ENCODE measurements around the gene PPP1R9B. TPM values are rescaled to one million over a fixed set of nuclear protein-coding genes. Genes with fewer than 3 reads are reported as not detected.

Gene PPP1R9B
- total and polyA plus RNA-seq, 8 donors, result 13.5 to 34.6 (median 17.7) TPM

- FAIRE-seq (no peak), DNase-seq (peak in 1 of 6 donors; percentile 41), ATAC-seq (peak in 1 of 4 donors; percentile 29)
- Histone ChIP-seq H3K4me1 (no peaks in the 10 kb centered on the region), H3K27me3 (no peaks in the 10 kb centered on the region), H3K36me3 (peaks cover 0 to 25% (median 21%) of the 10 kb centered on the region in 3 donors), H3K4me3 (no peak overlapping the region), H3K9me3 (no peaks in the 10 kb centered on the region), H3K27ac (no peak overlapping the region)
- no peak for TF ChIP-seq CTCF (IDR thresholded peaks at IDR 0.05)
- WGBS, 2 donors, result 85 to 88% methylated on average over 16 of the region's 16 CpGs
- intact Hi-C loops (cut with DNase I), result no loop called here
Measured at GRCh38 chr17:50135316-50136095, 15.0 kb downstream of the PPP1R9B start.

GRCh38 chr17:50134206-50135110 is 16.0 kb downstream of the PPP1R9B start:
- Histone ChIP-seq H3K4me3 (no peak overlapping the region), H3K27me3 (peaks cover 0 to 2% (median 0%) of the 10 kb centered on the region in 4 donors), H3K4me1 (peaks cover 0 to 3% (median 0%) of the 10 kb centered on the region in 3 donors), H3K9me3 (no peaks in the 10 kb centered on the region), H3K36me3 (peaks cover 0 to 23% (median 19%) of the 10 kb centered on the region in 3 donors), H3K27ac (no peak overlapping the region)
- no peak for ATAC-seq
- no peak for FAIRE-seq
- intact Hi-C loops (cut with DNase I), result no loop called here
- WGBS, 2 donors, result 82 to 87% methylated on average over 16 of the region's 16 CpGs
- DNase-seq, result no peak
- TF ChIP-seq CTCF (IDR thresholded peaks at IDR 0.05), result no peak

GRCh38 chr17:50133769-50134099 is 16.7 kb downstream of the PPP1R9B start:
- TF ChIP-seq CTCF (IDR thresholded peaks at IDR 0.05), result no peak
- intact Hi-C loops (cut with DNase I), result no loop called here
- Histone ChIP-seq H3K36me3 (peaks cover 0 to 15% (median 12%) of the 10 kb centered on the region in 3 donors), H3K27me3 (peaks cover 0 to 8% (median 0%) of the 10 kb centered on the region in 4 donors), H3K4me1 (peaks cover 0 to 3% (median 2%) of the 10 kb centered on the region in 3 donors), H3K4me3 (no peak overlapping the region), H3K9me3 (no peaks in the 10 kb centered on the region), H3K27ac (no peak overlapping the region)
- 54 to 61% methylated on average over 16 of the region's 16 CpGs for WGBS, 2 donors
- FAIRE-seq, result no peak
- no peak for DNase-seq
- peak in 1 of 4 donors; percentile 9 for ATAC-seq

- no peak overlapping the region for H3K4me3 ChIP-seq
- DNase-seq (no peak), FAIRE-seq (no peak), ATAC-seq (peak; percentile 17 to 28 (median 23))
- 68 to 75% methylated on average over 7 of the region's 7 CpGs for WGBS, 2 donors
- H3K27ac ChIP-seq, result no peak overlapping the region
- H3K36me3 ChIP-seq, result peaks cover 0 to 10% (median 6%) of the 10 kb centered on the region in 3 donors
- peaks cover 0 to 3% (median 2%) of the 10 kb centered on the region in 3 donors for H3K4me1 ChIP-seq
- TF ChIP-seq CTCF (IDR thresholded peaks at IDR 0.05), result no peak
- H3K27me3 ChIP-seq, result peaks cover 0 to 8% (median 0%) of the 10 kb centered on the region in 4 donors
- intact Hi-C loops (cut with DNase I), result no loop called here
- no peaks in the 10 kb centered on the region for H3K9me3 ChIP-seq
Measured at GRCh38 chr17:50133028-50133768, 17.3 kb downstream of the PPP1R9B start.
